CD4-positive, alpha-beta T cell treated with Interferon alpha-2 for 1 hour (primary cell): ENCODE data around the gene ATP5MC3.
"Not testable (repeated sequence)": the region's sequence is repeated elsewhere in the genome, so short reads cannot be mapped to it uniquely, and the experiment has no call there.

Experiments used
- DNase-seq, 2 donors: peaks; one replicate each; pipeline ENCODE4 v3.0.0-alpha.2; 2020 to 2022

The ATP5MC3 gene

DNA sequence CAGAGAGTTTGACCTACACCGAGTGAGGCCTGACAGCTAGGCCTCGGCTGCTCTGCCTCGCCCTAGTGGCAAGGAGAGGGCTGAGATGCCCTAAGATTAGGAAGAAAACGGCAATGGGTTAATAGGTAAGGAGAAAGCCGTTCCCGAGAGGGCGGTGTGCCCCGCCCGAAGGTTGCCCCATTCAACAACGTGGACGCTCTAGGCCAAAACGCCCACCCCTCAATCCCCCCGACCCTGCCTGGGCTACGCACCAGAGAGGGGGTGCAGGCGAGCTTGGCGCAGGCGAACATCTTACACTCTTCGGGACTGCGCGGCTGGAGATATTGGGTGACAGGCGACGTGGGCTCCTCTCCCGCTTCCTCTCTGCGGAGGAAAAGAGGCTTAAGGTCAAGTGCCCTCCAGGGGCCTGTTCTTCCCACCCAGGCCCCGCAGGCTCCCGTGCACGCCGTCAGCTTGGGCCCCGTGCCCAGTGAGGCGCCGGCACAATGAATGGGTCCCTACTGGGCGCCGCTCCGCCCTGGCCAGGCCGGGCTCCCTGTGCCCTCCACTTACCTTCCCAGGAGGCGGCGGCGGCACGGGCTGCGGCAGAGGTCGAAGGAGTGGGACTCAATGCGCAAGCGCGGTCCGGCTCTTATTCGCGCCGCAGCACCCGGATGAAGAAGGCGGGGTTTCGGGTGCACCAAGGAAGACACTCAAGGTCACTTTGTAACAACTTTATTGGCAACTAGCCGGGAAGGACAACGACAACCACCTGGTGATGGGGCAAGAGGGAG, at the start of gene ATP5MC3:
TSS of gene ATP5MC3 (minus strand) at position 607 of the 773 bp plus-strand sequence. CDS start at position 290, 317 bp downstream.
- DNase-seq = peak; percentile 95

DNA sequence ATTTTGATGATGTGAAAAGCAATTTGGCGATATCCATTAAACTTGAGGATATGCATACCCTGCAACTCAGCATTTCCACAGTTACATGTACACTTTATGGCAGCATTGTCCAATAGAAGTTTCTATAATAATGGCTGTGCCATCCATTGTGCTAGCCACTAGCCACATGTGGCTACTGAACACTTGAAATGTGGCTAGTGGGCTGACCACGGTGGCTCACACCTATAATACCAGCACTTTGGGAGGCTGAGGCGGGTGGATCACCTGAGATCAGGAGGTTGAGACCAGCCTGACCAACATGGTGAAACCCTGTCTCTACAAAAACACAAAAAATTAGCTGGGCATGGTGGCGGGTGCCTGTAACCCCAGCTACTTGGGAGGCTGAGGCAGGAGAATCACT, 47.1 kb upstream of the ATP5MC3 start:
- DNase-seq = not testable (repeated sequence)

GRCh38 chr2:175228179-175228578, 46.7 kb upstream of the ATP5MC3 start:
- no peak for DNase-seq

DNA sequence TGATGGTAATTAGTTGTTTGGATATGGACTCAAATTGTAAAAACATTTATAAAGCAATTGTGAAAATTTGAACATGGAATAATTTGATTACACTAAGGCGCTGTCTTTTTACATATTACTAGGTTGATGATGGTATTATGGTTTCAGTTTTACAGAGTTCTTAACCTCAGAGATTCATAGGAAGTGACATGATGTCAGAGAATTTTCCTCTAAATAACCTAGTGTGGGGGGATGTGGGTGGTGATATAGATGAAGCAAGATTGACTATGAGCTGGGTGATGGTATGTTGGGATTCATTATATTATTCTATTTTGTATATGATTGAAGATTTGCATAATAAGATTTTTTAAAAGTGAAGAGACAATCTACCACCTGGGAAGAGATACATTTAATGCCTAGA, 45.9 kb upstream of the ATP5MC3 start:
- no peak for DNase-seq

- DNase-seq = no peak
Measured at GRCh38 chr2:175220075-175220474, 38.6 kb upstream of the ATP5MC3 start.

- no peak for DNase-seq
Measured at GRCh38 chr2:175218551-175218950, 37.0 kb upstream of the ATP5MC3 start.

GRCh38 chr2:175207741-175208438, 26.4 kb upstream of the ATP5MC3 start:
- peak in 1 of 2 donors; percentile 25 for DNase-seq

DNA sequence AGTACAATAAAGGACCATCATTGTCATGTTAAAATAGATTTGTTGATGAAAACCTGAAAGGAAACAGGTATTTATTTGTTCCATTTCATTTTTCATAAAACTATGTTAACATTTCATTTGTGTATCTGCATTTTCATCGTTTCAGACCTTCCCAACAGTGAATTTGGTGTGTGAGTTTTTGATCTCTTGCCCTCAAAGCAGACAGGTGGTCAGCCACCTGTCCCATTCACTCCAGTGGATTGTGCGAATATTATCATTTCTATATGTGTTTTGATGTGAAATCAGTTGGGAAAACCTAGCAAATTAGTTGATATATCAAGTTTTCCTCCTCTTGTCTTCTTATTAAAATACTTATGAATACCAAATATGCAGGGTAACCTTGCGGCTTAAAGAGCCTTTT, 25.4 kb upstream of the ATP5MC3 start:
- no peak for DNase-seq

DNA sequence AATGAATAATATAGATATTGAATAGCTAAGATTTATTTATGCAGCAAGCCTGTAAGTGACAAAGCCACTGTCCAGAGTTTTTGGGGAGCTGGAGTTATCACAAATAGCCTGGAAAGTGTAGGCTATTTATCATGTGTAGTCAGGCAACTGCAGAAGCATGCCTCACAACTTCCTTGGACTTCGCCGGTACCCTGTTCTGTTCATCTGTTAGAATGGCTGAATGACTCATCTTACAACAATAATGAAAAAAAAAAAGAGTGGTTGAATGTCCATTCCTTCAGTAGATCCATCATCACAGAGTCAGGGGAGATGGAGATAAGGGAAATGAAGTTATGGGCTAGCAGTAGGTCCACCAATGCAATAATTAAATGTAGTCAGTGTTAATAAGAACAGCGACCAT, 24.0 kb upstream of the ATP5MC3 start:
- DNase-seq = no peak

GRCh38 chr2:175203621-175204496, 22.3 kb upstream of the ATP5MC3 start:
- DNase-seq = peak; percentile 25 to 54

DNA sequence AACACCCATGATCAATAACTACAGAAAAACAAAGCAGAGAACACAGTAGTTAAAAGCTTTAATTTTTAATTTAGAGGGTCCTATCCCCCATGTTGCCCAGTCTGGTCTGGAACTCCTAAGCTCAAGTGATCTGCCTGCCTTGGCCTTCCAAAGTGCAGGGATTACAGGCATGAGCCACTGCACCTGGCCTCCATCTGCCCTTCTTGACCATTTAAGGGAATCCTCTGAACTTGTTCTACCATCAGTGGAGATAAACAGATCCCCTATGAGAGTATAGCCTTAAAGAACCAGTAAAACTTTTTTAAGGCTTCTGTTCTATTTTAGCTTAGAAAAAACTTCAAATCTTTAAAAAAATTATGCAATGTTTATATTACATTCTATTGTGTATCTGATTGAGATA, 13.5 kb upstream of the ATP5MC3 start:
- DNase-seq = no peak

- DNase-seq = no peak
Measured at GRCh38 chr2:175188761-175189160, 7.3 kb upstream of the ATP5MC3 start.

GRCh38 chr2:175187378-175187777, 5.9 kb upstream of the ATP5MC3 start:
- peak in 1 of 2 donors; percentile 35 for DNase-seq

DNA sequence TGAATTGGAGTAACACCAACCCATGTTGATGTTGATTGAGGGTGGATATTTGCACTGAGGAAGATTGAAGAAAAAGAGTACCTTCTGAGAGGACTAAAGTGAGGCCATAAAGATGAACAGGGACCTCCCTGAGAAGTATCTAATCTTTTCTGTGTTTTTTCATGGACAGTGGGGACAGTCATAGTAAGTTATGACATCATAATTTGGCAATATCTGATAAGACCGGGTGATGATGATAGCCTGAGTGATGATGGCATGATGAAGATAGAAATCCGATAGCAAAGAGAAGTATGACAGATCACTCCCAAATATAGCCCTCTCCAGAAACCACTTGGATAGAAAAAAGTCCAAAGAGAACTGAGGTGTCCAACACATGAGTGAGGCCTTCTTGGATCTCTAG, 2.2 kb upstream of the ATP5MC3 start:
- DNase-seq = no peak

DNA sequence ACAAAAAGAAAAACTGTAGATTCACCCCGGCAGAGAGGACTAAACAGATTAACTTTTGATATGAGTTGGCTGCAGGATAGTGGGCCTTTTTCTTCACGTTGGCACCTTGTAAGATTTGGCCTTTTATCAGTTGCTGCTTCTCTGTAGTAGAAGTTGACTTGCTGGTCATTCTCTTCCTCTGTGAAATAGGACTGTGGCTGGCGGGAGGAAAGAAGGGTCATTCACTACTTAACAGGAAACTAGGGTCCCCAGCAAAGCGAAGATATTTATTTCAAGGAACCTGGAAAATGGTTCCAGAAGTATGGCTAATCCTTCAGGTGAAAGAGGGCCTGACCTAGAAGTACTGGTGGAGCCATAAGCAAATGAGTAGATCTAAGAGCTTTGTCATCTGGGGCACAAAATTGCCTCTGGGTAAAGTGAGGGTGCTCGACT, 383 bp upstream of the ATP5MC3 start:
- no peak for DNase-seq

DNA sequence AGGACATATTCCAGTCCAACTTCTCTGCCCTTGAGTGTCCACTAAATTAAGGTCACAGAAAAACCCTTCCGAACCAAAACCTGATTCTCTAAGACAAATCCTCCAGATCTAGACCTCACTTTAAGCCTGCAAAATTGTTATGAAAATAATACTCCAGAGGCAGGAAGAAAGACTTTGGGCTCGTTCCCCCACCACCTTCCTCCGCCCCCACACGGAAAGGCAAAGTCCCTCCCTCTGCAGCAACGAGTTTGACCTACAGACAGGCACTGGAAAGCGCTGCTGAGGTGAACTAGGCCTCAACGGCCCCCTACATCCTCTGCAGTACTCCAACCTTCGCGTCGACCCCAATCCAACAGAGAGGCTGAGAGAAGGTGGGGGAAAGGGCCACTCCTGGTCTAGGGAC, 808 bp downstream of the ATP5MC3 start:
- peak in 1 of 2 donors; percentile 48 for DNase-seq

DNA sequence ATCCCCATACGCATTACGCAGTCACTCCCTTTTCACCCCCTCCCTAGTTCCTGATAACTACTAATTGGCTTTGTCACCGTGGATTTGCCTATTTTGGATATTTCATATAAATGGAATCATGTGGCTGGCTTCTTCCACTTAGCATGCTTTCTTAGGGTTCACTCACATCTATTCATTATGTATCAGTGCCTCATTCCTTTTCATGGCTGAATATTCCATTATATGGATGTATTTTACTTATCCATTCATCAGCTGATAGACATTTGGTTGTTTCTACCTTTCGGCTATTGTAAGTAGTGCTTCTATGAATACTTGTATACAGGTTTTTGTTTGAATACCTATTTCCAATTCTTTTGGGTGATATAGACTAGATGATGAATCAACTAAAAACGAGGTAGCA, 4.9 kb downstream of the ATP5MC3 start:
- DNase-seq = no peak

DNA sequence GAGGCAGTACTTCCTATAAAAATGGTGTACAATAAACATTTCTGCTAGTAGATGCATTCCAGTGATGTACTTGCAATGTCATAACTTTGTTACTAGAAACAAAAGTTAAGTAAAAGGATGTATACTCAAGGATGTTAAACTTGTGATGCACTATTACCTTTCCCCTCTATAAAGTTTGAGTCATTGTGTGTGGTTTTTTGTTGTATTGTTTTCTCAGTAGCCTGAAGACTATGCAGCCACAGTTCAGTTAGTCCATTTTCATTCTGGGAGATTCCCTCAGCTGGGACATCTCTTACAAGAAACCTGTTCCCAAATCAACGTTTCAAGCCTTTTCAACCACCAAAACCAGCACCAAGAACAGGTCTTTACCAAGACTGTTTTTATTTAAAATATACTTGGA, 5.6 kb downstream of the ATP5MC3 start:
- no peak for DNase-seq

DNA sequence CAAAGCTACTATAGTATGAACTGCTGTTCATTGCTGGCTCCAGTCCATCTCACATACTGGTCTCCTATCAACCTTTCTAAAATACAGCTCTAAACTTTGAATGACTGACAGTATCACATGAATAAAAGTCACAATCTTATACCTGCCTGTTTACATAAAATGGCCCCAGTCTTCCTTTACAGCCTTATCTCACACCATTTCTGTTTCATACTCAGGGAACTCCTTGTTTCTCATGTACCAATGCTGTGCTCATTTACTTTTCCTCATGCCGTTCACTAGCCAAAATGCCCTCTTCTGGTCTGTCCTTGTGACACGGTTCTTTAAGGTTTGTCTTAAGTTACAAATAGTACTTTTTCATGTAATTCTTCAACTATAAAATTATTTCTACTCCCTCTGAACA, 6.2 kb downstream of the ATP5MC3 start:
- no peak for DNase-seq

DNA sequence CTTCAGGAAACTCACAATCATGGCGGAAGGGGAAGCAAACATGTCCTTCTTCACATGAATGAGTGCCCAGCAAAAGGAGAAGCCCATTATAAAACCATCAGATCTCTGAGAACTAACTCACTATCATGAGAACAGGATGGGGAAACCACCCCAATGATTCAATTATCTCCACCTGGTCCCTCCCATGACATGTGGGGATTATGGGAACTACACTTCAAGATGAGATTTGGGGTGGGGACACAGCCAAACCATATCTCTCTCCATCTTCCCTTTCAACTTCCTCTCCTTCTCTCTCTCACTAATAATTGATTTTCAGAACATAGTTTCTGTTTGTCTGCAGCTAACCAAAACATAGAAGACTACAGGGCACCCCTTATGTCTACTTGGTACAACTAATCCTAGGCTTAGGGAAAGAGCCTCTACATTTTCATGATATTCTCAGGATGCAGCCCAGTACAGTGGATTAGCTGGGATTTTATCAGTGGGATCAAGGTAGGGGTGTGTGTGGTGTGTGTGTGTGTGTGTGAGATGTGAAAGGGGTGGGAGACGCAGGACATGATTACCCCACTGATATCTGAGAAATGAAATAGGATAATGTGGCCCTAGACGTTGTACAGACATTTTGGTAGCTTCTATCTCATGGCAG, 10.7 kb downstream of the ATP5MC3 start:
- DNase-seq = no peak

DNA sequence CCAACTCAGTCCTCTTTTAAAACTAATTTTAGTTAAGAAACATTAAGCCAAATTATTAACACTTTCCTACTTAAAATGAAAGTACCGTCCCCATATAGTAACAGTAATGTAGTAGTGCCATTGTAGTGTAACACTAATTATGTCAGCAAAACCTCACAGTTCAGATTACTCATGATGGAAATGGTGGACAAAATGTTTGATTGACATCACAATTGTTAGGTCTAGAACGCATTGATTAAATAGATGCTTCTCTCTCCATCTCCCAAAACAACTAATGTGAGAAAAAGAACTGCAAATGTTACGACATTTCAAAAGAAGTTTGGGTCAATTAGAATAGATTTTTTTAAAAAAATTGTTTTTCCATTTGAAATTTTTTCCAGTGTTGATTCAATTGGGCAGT, 12.3 kb downstream of the ATP5MC3 start:
- DNase-seq = no peak

GRCh38 chr2:175168564-175168945, 13.0 kb downstream of the ATP5MC3 start:
- no peak for DNase-seq
